Spinal cord (tissue), 10 donors: Measurements from ENCODE around the gene OCIAD1. TPM values are rescaled to one million over a fixed set of nuclear protein-coding genes. Genes with fewer than 3 reads are reported as not detected.
"Not testable (repeated sequence)": the region's sequence is repeated elsewhere in the genome, so short reads cannot be mapped to it uniquely, and the experiment has no call there.

Source experiments
- DNase-seq, 6 donors: peaks; one replicate each; pipeline versions ENCODE4 v3.0.0 to v3.0.0-alpha.2; 2013 to 2015; ENCODE audit warnings: low spot score in 6 of 6, low read depth in 4 of 6
- H3K27ac ChIP-seq: one replicate; pipeline ENCODE4 v1.5.1; 2013; ENCODE audit warnings: low read depth, low read length, control low read depth
- H3K27me3 ChIP-seq: one replicate; pipeline ENCODE4 v1.6.1; 2013; ENCODE audit warnings: low read length; ENCODE audit not compliant: control insufficient read depth, insufficient read depth
- H3K36me3 ChIP-seq: one replicate; pipeline ENCODE4 v1.6.1; 2013; ENCODE audit warnings: low read length; ENCODE audit not compliant: control insufficient read depth, insufficient read depth
- H3K4me1 ChIP-seq: one replicate; pipeline ENCODE4 v1.6.1; 2013; ENCODE audit warnings: low read length; ENCODE audit not compliant: control insufficient read depth, insufficient read depth
- H3K4me3 ChIP-seq: one replicate; pipeline ENCODE4 v1.5.1; 2013; ENCODE audit warnings: low read depth, low read length, control low read depth
- H3K9me3 ChIP-seq: one replicate; pipeline ENCODE4 v1.6.1; 2013; ENCODE audit warnings: low read length; ENCODE audit not compliant: control insufficient read depth, insufficient read depth
- WGBS: methylation state at CpG from one replicate; pipeline ENCODE4 v1.1.5; 2013; ENCODE audit warnings: missing lambda C conversion rate; ENCODE audit not compliant: insufficient coverage; 5-methylcytosine and 5-hydroxymethylcytosine counted together
- polyA plus RNA-seq, 2 donors: library from polyadenylated mRNA; unstranded; fragments of 120-200 nt; gene quantifications; one replicate each; pipeline ENCODE4 v1.2.1, GENCODE V29; 2013; ENCODE audit not compliant: insufficient read length in 2 of 2
- total RNA-seq, 2 donors: library from RNA; depleted of rRNA in 1 of 2; stranded (reverse); fragments of 120-200 nt in 1 of 2; fragments of >200 nt in 1 of 2; gene quantifications; one replicate each; pipeline versions ENCODE4 v1.2.3 to v1.2.4, GENCODE V29; 2013 to 2014
- donor health status: healthy.

The OCIAD1 gene
- total and polyA plus RNA-seq, 4 donors = 193 to 389 (median 308) TPM

- not testable (repeated sequence) for H3K4me1 ChIP-seq, H3K9me3 ChIP-seq, H3K27ac ChIP-seq, H3K27me3 ChIP-seq, DNase-seq, H3K4me3 ChIP-seq
- H3K36me3 ChIP-seq = peaks cover 20% of the 10 kb centered on the region
- WGBS = no CpG with 5 or more reads among the region's 6 CpGs
These were observed 17.9 kb downstream of the OCIAD1 start for GRCh38 chr4:48848799-48849198.

GRCh38 chr4:48851651-48852050 is 20.8 kb downstream of the OCIAD1 start:
- no CpG with 5 or more reads among the region's 1 CpG for WGBS
- DNase-seq = no peak
- no peak overlapping the region for H3K4me3 ChIP-seq

DNA sequence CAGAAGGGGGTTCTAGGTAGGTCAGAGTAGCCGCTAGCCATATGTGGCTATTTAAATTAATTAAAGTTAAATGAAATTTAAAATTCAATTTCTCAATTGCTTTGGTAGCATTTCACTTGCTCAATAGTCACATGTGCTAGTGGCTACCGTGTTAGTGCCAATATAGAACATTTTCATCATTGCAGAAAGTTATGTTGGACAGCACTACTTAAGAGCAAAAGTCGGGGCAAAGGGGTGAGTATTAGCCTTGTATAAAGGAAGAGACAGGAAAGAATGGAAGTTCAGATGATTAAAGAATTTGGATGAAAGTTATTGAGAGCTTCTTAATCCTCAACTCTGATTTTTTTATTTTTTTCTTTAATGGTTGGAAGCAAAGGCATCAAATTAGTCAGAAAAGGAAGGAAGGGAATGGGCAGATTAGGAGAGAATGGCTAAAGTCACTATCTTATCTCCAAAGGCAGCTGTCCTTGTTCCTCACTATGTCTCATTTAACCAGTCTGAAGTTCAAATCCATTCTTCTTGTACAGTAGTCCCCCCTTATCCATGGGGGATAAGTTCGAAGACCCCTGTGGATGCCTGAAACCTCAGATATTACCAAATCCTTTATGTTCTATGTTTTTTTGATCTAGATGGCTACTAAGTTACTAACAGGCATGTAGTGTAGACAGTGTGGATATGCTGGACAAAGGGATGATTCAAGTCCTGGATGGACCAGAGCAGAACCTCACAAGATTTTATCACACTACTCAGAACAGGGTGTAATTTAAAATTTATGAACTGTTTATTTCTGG is 22.9 kb downstream of the OCIAD1 start:
- 100% methylated on average over 1 of the region's 4 CpGs for WGBS
- H3K27ac ChIP-seq = no peak overlapping the region
- H3K9me3 ChIP-seq = no peaks in the 10 kb centered on the region
- H3K36me3 ChIP-seq = peaks cover 36% of the 10 kb centered on the region
- no peak for DNase-seq
- H3K4me3 ChIP-seq = no peak overlapping the region
- no peaks in the 10 kb centered on the region for H3K27me3 ChIP-seq
- H3K4me1 ChIP-seq = no peaks in the 10 kb centered on the region

More at GRCh38 chr4:48851651-48852050, 20.8 kb downstream of the OCIAD1 start:
- Histone ChIP-seq H3K9me3 (no peaks in the 10 kb centered on the region), H3K27ac (no peak overlapping the region), H3K36me3 (peaks cover 25% of the 10 kb centered on the region), H3K4me1 (no peaks in the 10 kb centered on the region), H3K27me3 (no peaks in the 10 kb centered on the region)

DNA sequence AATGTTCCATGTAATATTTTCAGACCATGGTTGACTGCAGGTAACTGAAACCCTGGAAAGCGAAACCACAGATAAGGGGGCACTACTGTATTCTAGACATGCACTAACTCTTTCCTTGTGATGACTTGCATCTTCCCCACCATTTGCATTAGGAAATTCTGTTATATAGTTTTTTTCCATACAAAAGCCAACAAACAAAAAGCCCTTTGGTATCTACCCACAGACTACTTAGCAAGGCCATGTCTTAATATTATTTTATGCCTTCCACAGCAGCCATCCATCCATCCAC is 23.5 kb downstream of the OCIAD1 start:
- no peaks in the 10 kb centered on the region for H3K9me3 ChIP-seq
- no peak for DNase-seq
- H3K36me3 ChIP-seq = peaks cover 36% of the 10 kb centered on the region
- no peak overlapping the region for H3K27ac ChIP-seq
- WGBS = no CpG with 5 or more reads among the region's 1 CpG
- H3K27me3 ChIP-seq = no peaks in the 10 kb centered on the region
- H3K4me1 ChIP-seq = no peaks in the 10 kb centered on the region
- no peak overlapping the region for H3K4me3 ChIP-seq

DNA sequence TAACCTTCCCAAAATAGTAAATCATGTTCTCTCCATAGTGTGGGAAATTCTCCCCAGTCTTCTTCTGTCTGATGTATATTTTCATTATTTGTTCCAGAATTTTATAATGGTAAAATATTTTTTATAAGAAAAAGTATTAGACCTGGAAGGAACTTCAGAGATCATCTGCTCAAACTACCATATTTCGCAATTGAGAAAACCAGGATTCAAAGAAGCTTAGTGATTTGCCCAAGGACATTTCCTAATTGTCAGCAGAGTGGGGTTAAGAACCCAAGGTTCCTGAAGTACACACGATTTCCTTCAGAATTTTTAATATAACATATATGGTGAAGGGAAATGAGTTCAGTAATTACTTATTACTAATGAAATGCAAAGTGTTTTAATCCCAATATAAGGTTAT is 24.1 kb downstream of the OCIAD1 start:
- Histone ChIP-seq H3K27ac (no peak overlapping the region), H3K27me3 (no peaks in the 10 kb centered on the region), H3K36me3 (peaks cover 36% of the 10 kb centered on the region), H3K4me1 (no peaks in the 10 kb centered on the region), H3K9me3 (no peaks in the 10 kb centered on the region), H3K4me3 (no peak overlapping the region)
- DNase-seq = no peak
- no CpG with 5 or more reads among the region's 2 CpGs for WGBS

DNA sequence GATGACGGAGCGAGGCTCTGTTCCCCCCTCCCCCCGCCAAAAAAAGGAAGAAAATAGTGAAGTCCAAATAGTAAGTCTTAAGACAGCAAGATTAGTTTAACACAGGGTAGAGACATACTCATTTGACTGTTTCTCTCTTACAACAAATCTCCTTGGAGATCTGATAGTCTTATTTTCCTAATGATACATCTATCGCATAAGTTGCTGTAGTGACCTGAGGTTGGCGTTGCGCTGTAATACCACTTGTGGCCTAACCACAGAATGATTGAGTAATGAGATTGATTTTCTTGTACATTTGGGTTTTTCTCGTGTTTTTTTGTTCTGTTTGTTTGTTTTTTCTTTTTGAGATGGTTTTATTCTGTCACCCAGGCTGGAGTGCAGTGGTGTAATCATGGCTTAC is 27.2 kb downstream of the OCIAD1 start:
- no peaks in the 10 kb centered on the region for H3K4me1 ChIP-seq
- peaks cover 24% of the 10 kb centered on the region for H3K36me3 ChIP-seq
- no peaks in the 10 kb centered on the region for H3K27me3 ChIP-seq
- DNase-seq = no peak
- H3K9me3 ChIP-seq = no peaks in the 10 kb centered on the region
- WGBS = 96% methylated on average over 5 of the region's 7 CpGs
- H3K27ac ChIP-seq = no peak overlapping the region
- no peak overlapping the region for H3K4me3 ChIP-seq

DNA sequence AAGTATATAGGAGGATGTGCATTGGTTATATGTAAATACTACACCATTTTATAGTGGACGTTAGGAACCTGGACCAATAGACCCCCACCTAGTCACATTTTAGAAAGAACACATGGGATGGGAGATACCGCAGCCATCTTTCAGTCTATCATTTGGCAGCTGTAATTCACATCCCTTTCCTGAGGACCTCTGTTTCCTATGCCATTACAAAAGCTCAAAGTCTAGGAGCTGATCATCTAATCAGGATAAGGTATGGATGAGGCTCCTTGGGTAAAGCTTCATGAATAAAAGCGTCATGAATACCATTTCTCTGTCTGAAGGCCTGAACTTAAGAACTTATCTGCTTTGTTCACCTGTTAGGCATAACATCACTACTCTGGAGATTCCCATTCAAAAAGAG is 31.1 kb downstream of the OCIAD1 start:
- Histone ChIP-seq H3K9me3 (peaks cover 3% of the 10 kb centered on the region), H3K4me1 (no peaks in the 10 kb centered on the region), H3K4me3 (no peak overlapping the region), H3K36me3 (peaks cover 13% of the 10 kb centered on the region), H3K27ac (no peak overlapping the region), H3K27me3 (no peaks in the 10 kb centered on the region)
- no peak for DNase-seq
- 80% methylated on average over 1 of the region's 3 CpGs for WGBS

DNA sequence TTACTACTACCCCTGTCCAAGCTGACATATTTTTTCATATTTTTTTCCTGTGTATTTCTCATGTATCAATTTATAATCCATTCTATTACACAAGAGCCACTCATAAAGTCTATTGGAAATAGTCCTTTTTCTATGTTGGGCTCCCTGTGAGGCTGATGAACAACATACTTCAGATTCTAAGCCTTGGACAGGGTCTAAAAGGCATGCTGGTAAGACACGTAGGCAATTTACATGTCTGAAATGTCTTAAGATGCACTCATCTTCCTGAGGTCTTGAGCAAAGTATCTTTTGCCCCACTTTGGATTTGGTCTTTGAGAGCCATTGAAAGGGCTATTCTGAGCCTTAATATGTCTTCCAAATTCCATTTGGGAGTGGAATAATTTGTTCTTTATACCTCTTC is 31.8 kb downstream of the OCIAD1 start:
- Histone ChIP-seq H3K9me3 (peaks cover 3% of the 10 kb centered on the region), H3K27me3 (no peaks in the 10 kb centered on the region), H3K4me3 (no peak overlapping the region), H3K27ac (no peak overlapping the region), H3K4me1 (no peaks in the 10 kb centered on the region), H3K36me3 (peaks cover 10% of the 10 kb centered on the region)
- 67% methylated on average over 1 of the region's 1 CpG for WGBS
- DNase-seq = no peak

DNA sequence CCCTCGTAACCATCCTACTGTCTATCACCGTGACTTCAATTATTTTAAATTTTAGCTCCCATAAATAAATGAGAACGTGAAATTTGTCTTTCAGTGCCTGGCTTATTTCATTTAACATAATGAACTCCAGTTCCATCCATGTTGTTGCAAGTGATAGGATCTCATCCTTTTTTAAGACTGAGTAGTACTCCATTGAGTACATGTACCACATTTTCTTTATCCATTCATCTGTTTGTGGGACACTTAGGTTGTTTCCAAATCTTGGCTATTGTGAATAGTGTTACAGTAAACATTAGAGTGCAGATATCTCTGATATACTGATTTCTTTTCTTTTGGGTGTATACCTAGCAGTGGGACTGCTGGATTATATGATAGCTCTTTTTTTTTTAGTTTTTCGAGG is 32.8 kb downstream of the OCIAD1 start:
- peaks cover 3% of the 10 kb centered on the region for H3K9me3 ChIP-seq
- no peak overlapping the region for H3K27ac ChIP-seq
- peaks cover 2% of the 10 kb centered on the region for H3K36me3 ChIP-seq
- H3K4me3 ChIP-seq = no peak overlapping the region
- WGBS = 95% methylated on average over 2 of the region's 4 CpGs
- no peaks in the 10 kb centered on the region for H3K27me3 ChIP-seq
- DNase-seq = no peak
- no peaks in the 10 kb centered on the region for H3K4me1 ChIP-seq

- H3K27ac ChIP-seq, H3K4me1 ChIP-seq, DNase-seq, H3K27me3 ChIP-seq, H3K4me3 ChIP-seq, H3K9me3 ChIP-seq, H3K36me3 ChIP-seq: not testable (repeated sequence)
- WGBS = no CpG with 5 or more reads among the region's 4 CpGs
These were observed 33.8 kb downstream of the OCIAD1 start for GRCh38 chr4:48864696-48865095.
